ENCODE data around the gene LILRB4. TPM values are rescaled to one million over a fixed set of nuclear protein-coding genes. Genes with fewer than 3 reads are reported as not detected.

LILRB4 gene
- total RNA-seq, result not detected in 2 replicates

GRCh38 chr19:54662730-54663129 lies at the start of gene LILRB4:
Gene LILRB4 (plus strand): TSS chr19:54662985. CDS start chr19:54663034, 49 bp downstream.

GRCh38 chr19:54630262-54630661 lies 32.5 kb upstream of the LILRB4 start, which contains the start of gene LILRB1:
Gene LILRB1 (plus strand): TSS chr19:54630484. CDS start chr19:54631074, 590 bp downstream.

Other genes starting within 250 kb of the LILRB4 start
- gene TTYH1, start 247.5 kb upstream of the LILRB4 start, total RNA-seq, result not detected in 2 replicates
- 38.1 and 46.1 TPM in 2 replicates for gene LENG8, start 213.8 kb upstream of the LILRB4 start, total RNA-seq
- 8.2 and 13.2 TPM in 2 replicates for gene LENG9, start 199.2 kb upstream of the LILRB4 start, total RNA-seq
- 3.8 and 15.2 TPM in 2 replicates for gene CDC42EP5, start 189.7 kb upstream of the LILRB4 start, total RNA-seq
- not detected in 2 replicates for gene LAIR2, start 160.2 kb upstream of the LILRB4 start, total RNA-seq
- gene LILRA2, start 89.2 kb upstream of the LILRB4 start, total RNA-seq, result not detected in 2 replicates
- gene LILRA1, start 69.4 kb upstream of the LILRB4 start, total RNA-seq, result not detected in 2 replicates
- gene LILRB1, start 32.5 kb upstream of the LILRB4 start, total RNA-seq, result not detected in 2 replicates
- not detected in 2 replicates for gene KIR3DL3, start 61.5 kb downstream of the LILRB4 start, total RNA-seq
- gene KIR2DL3, start 75.5 kb downstream of the LILRB4 start, total RNA-seq, result not detected in 2 replicates
- not detected in 2 replicates for gene KIR2DL1, start 106.8 kb downstream of the LILRB4 start, total RNA-seq
- gene KIR2DL4, start 140.6 kb downstream of the LILRB4 start, total RNA-seq, result not detected in 2 replicates
- not detected in 2 replicates for gene KIR3DL1, start 153.5 kb downstream of the LILRB4 start, total RNA-seq
- gene KIR2DS4, start 169.7 kb downstream of the LILRB4 start, total RNA-seq, result not detected in 2 replicates
- not detected in 2 replicates for gene KIR3DL2, start 187.5 kb downstream of the LILRB4 start, total RNA-seq
- not detected in 2 replicates for gene FCAR, start 211.2 kb downstream of the LILRB4 start, total RNA-seq
- gene NCR1, start 243.2 kb downstream of the LILRB4 start, total RNA-seq, result not detected in 2 replicates